Hepatocyte (in vitro differentiated cells): ENCODE measurements around the gene THUMPD2. TPM values are rescaled to one million over a fixed set of nuclear protein-coding genes. Genes with fewer than 3 reads are reported as not detected.

ENCODE experiments used
- DNase-seq: peaks from one replicate; pipeline ENCODE4 v3.0.0-alpha.2; 2016; ENCODE audit warnings: low spot score
- H2AFZ ChIP-seq: fragments of 200-600 bp; sonication (generic); 2 replicates; pipeline ENCODE4 v1.6.0; 2016; ENCODE audit warnings: antibody characterized with exemption, mild to moderate bottlenecking
- H3K27ac ChIP-seq: fragments of 200-600 bp; sonication (generic); 2 replicates; pipeline ENCODE4 v1.5.1; 2016; ENCODE audit warnings: mild to moderate bottlenecking
- H3K27me3 ChIP-seq: fragments of 200-600 bp; sonication (generic); 2 replicates; pipeline ENCODE4 v1.6.1; 2016
- H3K36me3 ChIP-seq: fragments of 200-600 bp; sonication (generic); replicated peaks from 2 replicates; pipeline ENCODE4 v1.5.1; 2016; ENCODE audit warnings: low read depth; ENCODE audit not compliant: insufficient read depth
- H3K4me1 ChIP-seq: fragments of 200-600 bp; sonication (generic); 2 replicates; pipeline ENCODE4 v1.5.1; 2016; ENCODE audit warnings: mild to moderate bottlenecking, moderate library complexity; ENCODE audit not compliant: insufficient read depth
- H3K4me2 ChIP-seq: fragments of 200-600 bp; sonication (generic); 2 replicates; pipeline ENCODE4 v1.6.0; 2016
- H3K4me3 ChIP-seq: fragments of 200-600 bp; sonication (generic); 2 replicates; pipeline ENCODE4 v1.5.1; 2016; ENCODE audit warnings: mild to moderate bottlenecking
- H3K79me2 ChIP-seq: fragments of 200-600 bp; sonication (generic); 2 replicates; pipeline ENCODE4 v1.6.0; 2017; ENCODE audit warnings: mild to moderate bottlenecking
- H3K9me2 ChIP-seq: fragments of 200-600 bp; sonication (generic); replicated peaks from 2 replicates; pipeline ENCODE4 v1.6.0; 2017; ENCODE audit warnings: mild to moderate bottlenecking; ENCODE audit not compliant: insufficient read depth
- H3K9me3 ChIP-seq: fragments of 200-600 bp; sonication (generic); 2 replicates; pipeline ENCODE4 v1.5.1; 2016; ENCODE audit warnings: low read depth, mild to moderate bottlenecking
- H4K20me1 ChIP-seq: fragments of 200-600 bp; sonication (generic); 2 replicates; pipeline ENCODE4 v1.6.0; 2016; ENCODE audit warnings: mild to moderate bottlenecking; ENCODE audit not compliant: insufficient read depth, poor library complexity, severe bottlenecking
- CTCF ChIP-seq: fragments of 200-600 bp; sonication (generic); IDR thresholded peaks from 2 replicates; pipeline ENCODE4 v1.5.1; 2016; ENCODE audit warnings: antibody characterized with exemption, mild to moderate bottlenecking; ENCODE audit not compliant: poor library complexity
- EZH2 ChIP-seq: fragments of 200-600 bp; sonication (generic); IDR thresholded peaks from 2 replicates; pipeline ENCODE4 v1.6.1; 2016; ENCODE audit warnings: antibody characterized with exemption, mild to moderate bottlenecking, borderline replicate concordance
- EZH2phosphoT487 ChIP-seq: fragments of 200-600 bp; sonication (generic); IDR thresholded peaks from one replicate; pipeline ENCODE4 v1.6.1; 2018; ENCODE audit warnings: antibody characterized with exemption, mild to moderate bottlenecking, low read depth, moderate library complexity; ENCODE audit not compliant: unreplicated experiment, severe bottlenecking
- WGBS: methylation state at CpG from one replicate; pipeline ENCODE4 v1.1.6; 2016; ENCODE audit warnings: low lambda C conversion rate; ENCODE audit errors: missing lambda C conversion rate; 5-methylcytosine and 5-hydroxymethylcytosine counted together
- polyA plus RNA-seq: library from polyadenylated mRNA; unstranded; fragments of >200 nt; fragmentation: Nextera tagmentation; extraction: Ambion mirVana; gene quantifications from 2 replicates; pipeline ENCODE4 v1.2.1, GENCODE V29; 2016
- total RNA-seq: library from RNA; depleted of rRNA; stranded (reverse); fragments of >200 nt; gene quantifications from 2 replicates; pipeline ENCODE4 v1.2.3, GENCODE V29; 2014

THUMPD2 gene
- total and polyA plus RNA-seq, 2 experiments from 2014 or later: 6.5 to 12.8 TPM

GRCh38 chr2:39701137-39701536 is 77.9 kb downstream of the THUMPD2 start:
- H3K27ac ChIP-seq: no peak overlapping the region
- H3K9me3 ChIP-seq: peaks cover 22% of the 10 kb centered on the region
- H3K4me1 ChIP-seq: no peaks in the 10 kb centered on the region
- H3K9me2 ChIP-seq: no peaks in the 10 kb centered on the region
- no peaks in the 10 kb centered on the region for H3K79me2 ChIP-seq
- 100% methylated on average over 1 of the region's 1 CpG for WGBS
- no peaks in the 10 kb centered on the region for H3K27me3 ChIP-seq
- H4K20me1 ChIP-seq: no peaks in the 10 kb centered on the region
- H3K36me3 ChIP-seq: no peaks in the 10 kb centered on the region
- H2AFZ ChIP-seq: no peak overlapping the region
- DNase-seq: no peak
- no peak overlapping the region for H3K4me2 ChIP-seq
- H3K4me3 ChIP-seq: no peak overlapping the region
- TF ChIP-seq EZH2 (no peak), CTCF (no peak), EZH2phosphoT487 (no peak)

- 82% methylated on average over 2 of the region's 2 CpGs for WGBS
- DNase-seq: no peak
- Histone ChIP-seq H3K4me3 (no peak overlapping the region), H3K27ac (no peak overlapping the region), H3K4me1 (no peaks in the 10 kb centered on the region), H2AFZ (no peak overlapping the region), H3K9me2 (no peaks in the 10 kb centered on the region), H3K79me2 (no peaks in the 10 kb centered on the region), H3K36me3 (no peaks in the 10 kb centered on the region), H4K20me1 (no peaks in the 10 kb centered on the region), H3K4me2 (no peak overlapping the region), H3K9me3 (peaks cover 22% of the 10 kb centered on the region), H3K27me3 (no peaks in the 10 kb centered on the region)
- TF ChIP-seq EZH2: no peak
- TF ChIP-seq EZH2phosphoT487: no peak
- no peak for TF ChIP-seq CTCF
Observed at GRCh38 chr2:39697454-39697853, 81.6 kb downstream of the THUMPD2 start.

- Histone ChIP-seq H3K27ac (peak overlapping the region; percentile 20), H2AFZ (no peak overlapping the region), H3K4me3 (no peak overlapping the region), H3K4me1 (no peaks in the 10 kb centered on the region), H3K9me2 (no peaks in the 10 kb centered on the region), H3K27me3 (no peaks in the 10 kb centered on the region), H4K20me1 (no peaks in the 10 kb centered on the region), H3K9me3 (peaks cover 18% of the 10 kb centered on the region), H3K36me3 (no peaks in the 10 kb centered on the region), H3K79me2 (no peaks in the 10 kb centered on the region), H3K4me2 (no peak overlapping the region)
- peak; percentile 15 for DNase-seq
- no peak for TF ChIP-seq EZH2phosphoT487
- TF ChIP-seq EZH2: no peak
- peak; percentile 42 for TF ChIP-seq CTCF
- WGBS: 96% methylated on average over 1 of the region's 1 CpG
Observed at GRCh38 chr2:39696838-39697237, 82.2 kb downstream of the THUMPD2 start.

- Histone ChIP-seq H3K4me1 (no peaks in the 10 kb centered on the region), H4K20me1 (no peaks in the 10 kb centered on the region), H3K9me3 (peaks cover 12% of the 10 kb centered on the region), H3K27me3 (no peaks in the 10 kb centered on the region), H2AFZ (no peak overlapping the region), H3K36me3 (no peaks in the 10 kb centered on the region), H3K4me3 (no peak overlapping the region), H3K27ac (peak overlapping the region; percentile 20), H3K79me2 (no peaks in the 10 kb centered on the region), H3K4me2 (no peak overlapping the region), H3K9me2 (no peaks in the 10 kb centered on the region)
- WGBS: 87% methylated on average over 4 of the region's 4 CpGs
- peak; percentile 20 for DNase-seq
- TF ChIP-seq EZH2phosphoT487 (no peak), EZH2 (no peak), CTCF (no peak)
Observed at GRCh38 chr2:39696101-39696553, 82.9 kb downstream of the THUMPD2 start.
